ENCODE measurements around the gene MFN2.

Gene MFN2

GRCh38 chr1:11960276-11960675 is 20.0 kb upstream of the MFN2 start:
- no peak for DNase-seq (ENCODE audit: low spot score)

DNA sequence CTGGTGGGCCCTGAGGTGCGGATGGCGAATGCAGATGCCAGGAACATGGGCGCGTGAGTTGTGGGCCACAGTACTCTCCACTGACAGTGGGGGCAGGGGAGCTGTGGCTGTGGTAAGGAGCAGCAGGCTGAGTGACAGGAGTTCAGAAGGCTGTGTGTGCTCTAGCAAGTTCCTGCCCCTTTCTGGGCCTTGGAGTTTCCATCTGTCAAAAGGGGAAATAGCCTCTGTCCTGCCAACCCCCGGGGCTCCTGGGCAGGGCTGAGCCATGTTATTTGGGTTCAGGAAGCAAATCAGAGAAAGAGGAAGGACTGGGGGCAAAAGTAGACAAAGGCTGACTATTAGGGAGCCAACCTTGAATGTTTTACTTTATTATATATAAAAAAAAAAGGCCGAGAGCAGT is 19.5 kb upstream of the MFN2 start:
- no peak for DNase-seq (ENCODE audit: low spot score)

DNA sequence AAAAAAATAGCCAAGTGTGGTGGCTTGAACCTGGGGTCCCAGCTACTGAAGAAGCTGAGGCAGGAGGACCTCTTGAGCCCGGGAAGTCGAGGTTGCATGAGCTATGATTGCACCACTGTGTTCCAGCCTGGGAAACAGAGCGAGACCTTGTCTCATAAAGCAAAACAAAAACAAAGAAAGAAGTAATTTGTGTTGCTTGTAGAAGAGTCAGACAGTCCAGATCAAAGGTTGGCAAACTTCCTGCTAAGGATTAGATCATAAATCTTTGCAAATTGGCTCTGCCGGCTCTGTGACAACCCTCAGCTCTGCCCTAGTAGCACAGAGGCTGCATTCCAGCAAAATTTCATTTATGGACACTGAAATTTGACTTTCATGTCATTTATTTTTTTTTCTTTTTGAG is 19.0 kb upstream of the MFN2 start:
- no peak for DNase-seq (ENCODE audit: low spot score)

- DNase-seq (ENCODE audit: low spot score), result no peak
These were observed 16.6 kb upstream of the MFN2 start for GRCh38 chr1:11963622-11964021.

GRCh38 chr1:11964656-11965055 is 15.6 kb upstream of the MFN2 start:
- no peak for DNase-seq (ENCODE audit: low spot score)

DNA sequence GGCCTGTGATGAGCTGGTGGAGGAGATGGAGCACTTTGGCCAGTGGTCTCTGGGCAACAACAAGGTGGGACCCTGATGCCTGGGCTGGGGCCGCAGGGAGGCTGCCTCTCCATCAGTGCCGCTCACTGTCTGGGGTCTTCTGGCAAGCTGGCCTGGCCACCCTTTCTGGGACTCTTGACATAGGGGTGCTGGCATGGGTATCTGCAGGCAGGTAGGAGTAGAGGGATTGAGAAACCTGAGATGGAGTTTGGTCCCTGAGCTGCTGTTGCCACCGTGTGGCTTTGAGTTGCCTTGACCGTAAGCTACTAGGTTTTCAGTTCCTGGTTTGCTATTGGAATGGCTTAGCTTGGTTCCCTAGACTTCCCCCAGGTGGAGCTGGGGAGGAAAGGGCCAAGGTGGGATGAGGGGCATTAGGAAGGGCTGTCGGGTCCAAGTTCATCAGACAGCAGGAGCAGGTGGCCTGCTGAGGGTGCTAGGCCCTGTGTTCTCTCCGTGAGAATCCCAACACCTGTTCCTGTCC is 13.2 kb upstream of the MFN2 start:
- peak; percentile 68 for DNase-seq (ENCODE audit: low spot score)

DNA sequence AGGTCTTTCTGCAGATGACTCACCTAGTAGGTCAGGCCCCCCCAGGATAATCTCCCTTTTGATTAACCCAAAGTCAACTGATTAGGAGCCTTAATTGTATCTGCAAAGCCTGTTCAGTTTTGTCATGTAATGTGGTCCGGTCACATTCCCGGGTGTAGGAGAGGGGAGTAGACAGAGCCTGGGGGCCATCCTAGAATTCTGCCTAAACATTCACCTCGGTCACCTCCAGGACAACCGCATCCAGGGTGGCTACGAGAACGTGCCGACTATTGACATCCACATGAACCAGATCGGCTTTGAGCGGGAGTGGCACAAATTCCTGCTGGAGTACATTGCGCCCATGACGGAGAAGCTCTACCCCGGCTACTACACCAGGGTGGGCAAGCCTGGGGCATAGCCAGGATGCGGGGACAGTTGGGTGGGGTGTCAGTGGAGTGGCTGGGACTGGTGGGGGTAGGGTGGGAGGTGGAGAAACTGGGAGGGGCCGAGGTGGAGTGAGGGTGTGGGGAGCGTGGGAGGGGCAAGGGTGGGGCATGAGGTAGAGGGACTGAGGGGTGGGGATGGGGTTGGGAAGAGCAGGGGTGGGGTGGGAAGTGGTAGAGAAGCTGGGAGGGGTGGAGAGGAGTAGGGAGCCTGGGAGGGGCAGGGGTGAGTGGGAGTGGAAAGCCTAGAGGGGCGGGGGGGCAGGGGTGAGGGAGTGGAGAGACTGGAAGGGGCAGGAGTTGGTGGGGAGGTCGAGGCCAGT is 9.6 kb upstream of the MFN2 start:
- DNase-seq (ENCODE audit: low spot score), result no peak

- DNase-seq (ENCODE audit: low spot score), result no peak
These were observed 2.6 kb upstream of the MFN2 start for GRCh38 chr1:11977625-11978024.

- DNase-seq (ENCODE audit: low spot score), result no peak
These were observed 1.9 kb upstream of the MFN2 start for GRCh38 chr1:11978301-11978700.

GRCh38 chr1:11979028-11979850 is 1.0 kb upstream of the MFN2 start:
- DNase-seq (ENCODE audit: low spot score), result no peak

GRCh38 chr1:11980676-11980972 is 380 bp downstream of the MFN2 start:
- DNase-seq (ENCODE audit: low spot score), result no peak

- DNase-seq (ENCODE audit: low spot score), result no peak
These were observed 1.2 kb downstream of the MFN2 start for GRCh38 chr1:11981378-11982009.

DNA sequence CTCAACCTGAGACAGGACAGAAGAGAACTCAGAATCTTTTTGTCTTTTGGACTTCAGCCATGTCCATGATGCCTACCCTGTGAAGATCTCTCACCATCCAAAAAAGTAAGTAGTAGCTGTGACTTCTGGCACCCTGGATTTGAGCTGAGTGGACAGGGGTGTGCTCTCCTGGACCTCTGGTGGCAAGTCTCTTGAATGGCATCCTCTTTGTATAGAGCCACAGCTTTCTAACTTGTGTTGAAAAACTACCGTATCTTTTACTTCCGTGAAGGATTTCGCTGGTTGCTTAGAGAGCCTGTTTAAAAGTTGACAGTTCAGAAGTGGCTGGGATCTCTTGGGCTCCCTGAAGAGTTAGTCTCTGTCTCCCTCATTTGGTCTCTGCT is 1.8 kb downstream of the MFN2 start:
- DNase-seq (ENCODE audit: low spot score), result no peak

DNA sequence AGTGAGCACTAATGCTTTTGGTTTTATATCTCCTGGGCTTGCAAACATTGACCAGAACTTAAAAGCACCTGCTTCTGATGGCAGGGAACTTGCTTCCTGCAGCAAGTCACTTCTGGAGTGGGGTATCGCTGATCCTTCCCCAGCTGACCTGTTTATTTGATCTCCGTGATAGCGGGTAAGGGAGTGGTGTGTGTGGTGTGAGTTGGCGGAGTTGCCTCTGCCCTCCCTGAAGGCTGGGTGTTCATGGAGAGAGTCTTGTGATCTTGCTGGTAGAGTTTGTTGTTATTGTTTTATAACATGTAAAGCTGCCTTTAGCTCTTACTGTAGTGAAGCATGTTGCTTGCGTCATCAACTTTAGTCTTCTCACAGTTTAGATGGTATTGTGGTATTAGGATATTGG is 3.9 kb downstream of the MFN2 start:
- no peak for DNase-seq (ENCODE audit: low spot score)

DNA sequence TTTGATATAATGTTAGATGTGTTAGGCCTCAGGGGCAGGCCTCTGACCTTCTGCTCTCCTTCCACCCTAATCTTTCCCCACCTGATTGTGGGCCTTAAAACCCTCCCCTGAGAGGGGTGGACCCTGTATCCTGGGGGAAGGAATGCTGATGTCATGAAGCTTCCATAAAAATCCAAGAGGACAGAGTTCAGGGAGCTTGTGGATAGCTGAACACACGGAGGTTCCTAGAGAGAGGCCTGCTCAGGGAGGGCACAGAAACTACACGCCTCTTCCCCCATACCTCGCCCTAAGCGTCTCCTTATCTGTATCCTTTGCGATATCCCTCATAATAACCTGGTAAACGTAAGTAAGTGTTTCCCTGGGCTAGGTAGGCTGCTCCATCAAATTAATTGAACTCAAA is 4.3 kb downstream of the MFN2 start:
- no peak for DNase-seq (ENCODE audit: low spot score)

DNA sequence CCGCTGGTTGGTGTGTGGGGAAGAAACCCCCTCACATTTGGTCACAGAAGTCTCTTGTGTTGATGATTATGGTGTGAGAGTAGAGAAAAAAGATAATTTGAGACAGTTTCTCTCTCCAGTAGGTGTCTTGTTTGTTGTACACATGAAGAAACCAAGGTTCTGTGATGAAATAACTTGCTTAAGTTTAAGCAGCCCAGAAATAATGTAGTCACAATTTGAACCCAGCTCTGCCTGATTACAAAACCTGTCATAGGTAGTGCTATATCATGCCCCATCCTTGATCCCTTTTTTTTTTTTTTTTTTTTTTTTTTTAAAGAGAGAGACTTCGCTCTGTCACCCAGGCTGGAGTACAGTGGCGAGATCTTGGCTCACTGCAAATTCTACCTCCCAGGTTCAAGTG is 4.9 kb downstream of the MFN2 start:
- DNase-seq (ENCODE audit: low spot score), result no peak

DNA sequence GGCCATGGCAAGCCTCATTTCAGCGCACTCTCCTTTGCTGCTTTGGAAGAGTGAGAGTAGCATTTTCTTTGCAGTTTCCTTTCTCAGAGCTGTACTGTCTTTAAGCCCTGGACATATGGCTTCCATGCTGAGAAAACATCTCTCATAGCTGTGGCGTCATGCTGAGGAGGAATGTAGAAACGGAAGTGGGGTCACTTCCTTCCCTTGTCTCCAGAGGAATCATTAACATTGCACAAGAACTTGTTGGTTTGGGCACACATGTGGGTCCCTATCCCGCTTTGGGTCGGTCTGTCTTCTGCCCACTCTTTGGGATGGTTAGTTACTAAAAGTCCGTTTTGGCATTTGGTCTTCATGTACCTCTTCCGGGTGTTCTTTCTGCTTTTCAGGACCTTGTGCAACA is 5.6 kb downstream of the MFN2 start:
- no peak for DNase-seq (ENCODE audit: low spot score)

DNA sequence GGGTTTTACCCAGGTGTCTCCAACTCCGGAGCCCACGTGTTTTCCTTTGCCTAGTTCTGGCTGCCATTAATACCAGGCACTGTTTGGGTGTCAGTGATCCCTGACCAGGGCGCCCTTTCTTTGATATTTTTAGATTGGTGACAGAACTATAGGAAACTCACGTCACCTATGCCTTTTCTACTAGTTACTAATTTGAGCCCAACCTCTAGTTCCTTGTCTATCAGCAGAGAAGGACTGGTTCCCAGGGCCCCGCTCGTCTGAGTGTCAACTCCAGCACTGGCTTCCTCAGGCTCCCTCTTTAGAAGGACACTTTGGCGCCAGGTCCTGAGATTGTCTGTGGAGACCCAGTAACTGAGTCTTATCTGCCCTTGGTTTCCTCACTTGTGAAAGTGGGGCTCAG is 9.4 kb downstream of the MFN2 start:
- no peak for DNase-seq (ENCODE audit: low spot score)

GRCh38 chr1:11990303-11991032 is 10.2 kb downstream of the MFN2 start:
- no peak for DNase-seq (ENCODE audit: low spot score)

DNA sequence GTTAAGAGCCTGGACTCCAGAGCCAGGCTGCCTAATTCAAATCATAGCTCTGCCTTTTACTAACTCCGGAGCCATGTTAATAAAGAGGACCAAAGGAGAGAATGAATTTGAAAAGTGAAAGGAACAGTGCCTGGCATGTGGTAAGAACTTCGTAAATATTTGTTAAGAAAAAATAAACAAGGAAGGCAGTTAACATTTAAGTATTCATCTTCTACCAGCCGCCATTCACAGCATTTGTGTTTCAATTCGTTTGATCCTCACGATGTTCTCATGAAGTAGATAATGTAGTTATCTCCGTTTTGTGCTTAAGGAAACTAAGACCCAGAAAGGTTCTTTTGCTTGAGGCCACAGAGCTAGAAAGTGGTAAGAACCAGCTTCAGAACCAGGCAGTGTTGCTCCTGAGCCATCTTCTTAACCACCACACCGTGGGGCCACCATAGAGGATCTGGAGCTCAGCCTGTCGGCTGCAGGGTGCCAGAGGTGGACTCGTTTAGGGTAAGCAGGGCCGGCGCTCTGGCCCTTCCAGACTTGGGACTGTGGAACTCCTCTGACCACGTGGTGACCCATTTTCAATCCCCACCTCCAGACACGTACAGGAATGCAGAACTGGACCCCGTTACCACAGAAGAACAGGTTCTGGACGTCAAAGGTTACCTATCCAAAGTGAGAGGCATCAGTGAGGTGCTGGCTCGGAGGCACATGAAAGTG is 11.9 kb downstream of the MFN2 start:
- DNase-seq (ENCODE audit: low spot score), result no peak

GRCh38 chr1:11997081-11997850 is 17.0 kb downstream of the MFN2 start:
- DNase-seq (ENCODE audit: low spot score), result no peak
